GM19023 (cell line): Measurements from ENCODE around the gene RBL1.

Source experiments
- ATAC-seq: cut with Tn5 transposase; IDR thresholded peaks from one replicate; pipeline ENCODE4 v1.9.1; 2021; ENCODE audit warnings: mild to moderate bottlenecking, moderate library complexity; ENCODE audit not compliant: unreplicated experiment

The RBL1 gene

DNA sequence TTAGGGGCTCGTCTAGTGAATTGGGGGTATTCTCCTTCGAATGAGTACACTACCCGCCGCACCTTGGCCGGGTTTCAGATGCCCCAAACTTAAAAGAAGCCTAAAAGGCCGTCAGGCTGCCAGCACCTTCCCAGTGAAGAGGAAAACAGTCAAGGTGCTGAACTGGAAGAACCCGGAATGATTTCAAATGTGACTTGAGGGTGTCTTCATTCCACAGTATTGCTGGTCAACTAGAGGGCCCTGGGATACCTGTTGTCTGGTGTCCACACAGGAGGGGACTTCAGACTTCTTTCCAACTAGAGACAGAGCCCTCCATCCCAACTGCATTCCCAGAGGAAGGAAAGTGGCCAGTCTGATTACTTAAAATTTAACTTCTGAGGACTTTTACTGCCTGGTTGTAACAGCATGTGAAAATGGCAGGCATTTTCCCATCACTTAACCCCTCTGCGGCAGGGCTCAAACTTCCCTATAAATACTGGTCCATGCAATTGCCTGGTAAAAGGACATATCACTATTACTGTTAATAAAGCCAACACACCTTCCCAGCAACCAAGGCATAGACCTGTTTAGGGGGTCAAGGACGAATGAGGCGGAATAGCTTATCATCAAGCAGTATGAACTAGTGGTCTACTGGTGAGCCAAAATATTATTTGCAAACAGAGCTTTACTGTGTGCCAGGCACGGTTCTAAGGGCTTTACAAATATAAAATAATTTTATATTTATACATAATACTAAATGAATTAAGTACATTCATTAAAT, 143.6 kb downstream of the RBL1 start:
- ATAC-seq, result no peak

DNA sequence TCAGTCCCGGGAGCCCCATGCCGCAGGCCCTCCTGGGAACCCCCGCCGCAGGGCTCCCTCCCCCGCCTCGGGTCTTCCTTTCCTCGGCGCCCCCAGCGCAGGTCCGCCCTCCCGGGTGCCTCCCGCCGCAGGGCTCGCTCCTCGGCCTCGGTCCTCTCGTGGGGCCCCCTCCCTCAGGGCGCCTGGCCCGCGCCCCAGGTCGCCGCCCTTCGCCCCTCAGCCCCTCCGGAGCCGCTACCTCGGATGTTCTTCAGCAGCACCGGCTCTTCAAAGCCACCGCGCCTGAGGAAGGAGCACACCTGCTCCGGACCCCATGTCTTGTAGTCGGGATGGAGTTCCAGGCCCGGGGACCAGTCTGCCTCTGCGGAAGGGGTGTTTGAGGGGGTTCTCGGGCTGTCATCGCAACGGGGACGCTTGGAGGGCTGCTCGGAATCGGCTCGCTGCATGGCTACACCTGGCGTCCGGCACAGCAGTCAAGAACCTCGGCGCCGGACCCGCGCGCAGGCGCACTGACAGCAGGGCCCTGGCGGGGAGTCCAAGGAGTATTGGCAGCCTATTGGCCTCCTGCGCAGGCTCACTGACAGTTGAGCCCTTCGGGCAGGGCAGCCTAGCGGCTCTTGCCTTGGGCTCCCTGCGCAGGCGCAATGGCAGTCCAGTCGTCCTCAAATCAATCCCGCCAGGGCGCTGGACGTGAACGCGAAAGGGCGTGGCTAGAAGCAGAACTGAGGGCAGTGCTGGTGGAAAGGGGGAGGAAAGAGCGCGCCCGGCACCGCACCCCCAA, 144.4 kb downstream of the RBL1 start, which contains the start of gene SAMHD1:
TSS of gene SAMHD1 (minus strand) at position 511 of the 781 bp plus-strand sequence. CDS start at position 446, 65 bp downstream.
- ATAC-seq, result peak; percentile 94

DNA sequence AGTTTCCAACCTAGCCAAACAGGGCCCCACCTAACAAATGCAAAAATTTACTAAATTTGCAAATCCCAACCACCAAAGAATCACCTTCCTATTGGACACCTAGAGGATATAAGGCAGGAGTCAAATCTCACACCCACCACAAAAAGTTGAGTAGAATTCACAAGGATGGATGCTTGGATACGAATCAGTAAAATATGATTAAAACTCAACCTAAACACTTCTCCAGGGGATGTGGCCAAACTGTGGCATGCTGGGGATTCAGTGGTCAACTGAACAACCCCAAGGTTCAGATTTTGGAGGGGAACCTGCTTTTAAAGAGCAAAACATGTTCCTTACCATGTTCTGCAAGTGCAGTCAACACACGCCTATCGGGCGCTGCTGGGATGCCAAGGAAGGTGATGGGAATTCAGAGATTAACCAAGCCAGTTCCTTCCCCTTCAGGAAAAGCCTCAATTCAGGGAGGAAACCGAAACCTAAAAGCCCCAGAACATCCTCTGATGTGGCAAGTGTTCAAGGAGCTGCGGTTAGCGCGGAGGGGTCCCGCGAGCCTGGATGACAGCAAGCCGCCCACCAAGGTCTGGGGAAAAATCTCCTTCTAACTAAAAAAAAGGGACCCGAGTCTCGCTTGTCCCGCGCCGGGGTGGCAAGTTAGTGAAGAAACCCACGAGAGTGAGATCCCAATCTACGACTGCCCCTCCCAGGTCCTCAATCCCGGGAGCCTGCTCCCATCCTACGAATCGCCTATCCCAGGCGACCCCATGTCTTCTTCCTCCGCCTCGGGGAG, 145.2 kb downstream of the RBL1 start:
- no peak for ATAC-seq
